K562 (cell line): ENCODE results near the gene DLGAP3. TPM values are rescaled to one million over a fixed set of nuclear protein-coding genes. Genes with fewer than 3 reads are reported as not detected.

Experiments used
- ARNT ChIP-seq, 2 experiments: fragments of 450-650 bp; IDR thresholded peaks; 2 replicates each; pipeline ENCODE4 v1.6.1; 2016; ENCODE audit warnings: mild to moderate bottlenecking in 1 of 2
- CBX2 ChIP-seq: fragments of 200-600 bp; sonication (generic); IDR thresholded peaks from one replicate; pipeline ENCODE4 v1.6.1; 2012; ENCODE audit warnings: mild to moderate bottlenecking, low read length, inconsistent platforms; ENCODE audit not compliant: insufficient read depth, poor library complexity, severe bottlenecking
- CREB5 ChIP-seq: fragments of 250-450 bp; sonication (Bioruptor Pico); IDR thresholded peaks from 2 replicates; pipeline ENCODE4 v1.5.0; 2020; ENCODE audit warnings: mild to moderate bottlenecking
- GABPB1 ChIP-seq: sonication (generic); formaldehyde crosslinking; IDR thresholded peaks from 2 replicates; pipeline ENCODE4 v1.8.0; 2022; ENCODE audit warnings: mild to moderate bottlenecking, missing genetic modification reagents
- GATAD2B ChIP-seq: fragments of 450-650 bp; IDR thresholded peaks from 2 replicates; pipeline ENCODE4 v1.6.1; 2017; ENCODE audit warnings: mild to moderate bottlenecking, borderline replicate concordance
- HMGN3 ChIP-seq: IDR thresholded peaks from 2 replicates; pipeline ENCODE4 v1.6.1; 2011; ENCODE audit warnings: borderline replicate concordance, low read depth, mild to moderate bottlenecking, mixed read lengths, low read length; ENCODE audit not compliant: insufficient read length; ENCODE audit errors: extremely low read depth
- HNRNPUL1 ChIP-seq: fragments of 200-400 bp; formaldehyde crosslinking; IDR thresholded peaks from 2 replicates; pipeline ENCODE4 v1.6.1; 2017; ENCODE audit warnings: low read length
- IRF1 ChIP-seq: sonication (generic); formaldehyde crosslinking; IDR thresholded peaks from 2 replicates; pipeline ENCODE4 v1.8.0; 2022; ENCODE audit warnings: missing genetic modification reagents, mild to moderate bottlenecking, borderline replicate concordance
- JUNB ChIP-seq: fragments of 450-650 bp; formaldehyde crosslinking; conservative IDR thresholded peaks from 2 replicates; pipeline ENCODE4 v1.4.0; 2020; ENCODE audit warnings: mild to moderate bottlenecking
- KLF1 ChIP-seq: fragments of 450-650 bp; IDR thresholded peaks from 2 replicates; pipeline ENCODE4 v1.6.1; 2016; ENCODE audit warnings: missing genetic modification characterization, missing compliant biosample characterization
- MCM2 ChIP-seq: fragments of 450-650 bp; IDR thresholded peaks from 2 replicates; pipeline ENCODE4 v1.6.1; 2017; ENCODE audit warnings: low read depth, mild to moderate bottlenecking
- RBM34 ChIP-seq: fragments of 200-400 bp; formaldehyde crosslinking; IDR thresholded peaks from 2 replicates; pipeline ENCODE4 v1.6.1; 2018; ENCODE audit warnings: low read length, borderline replicate concordance; ENCODE audit not compliant: insufficient read depth
- SAFB2 ChIP-seq: fragments of 200-400 bp; formaldehyde crosslinking; IDR thresholded peaks from 2 replicates; pipeline ENCODE4 v1.6.1; 2018; ENCODE audit warnings: borderline replicate concordance, low read length, low read depth, moderate library complexity; ENCODE audit not compliant: severe bottlenecking
- SIX5 ChIP-seq, 2 experiments: IDR thresholded peaks; 2 replicates each; pipeline ENCODE4 v1.6.1; 2011; ENCODE audit warnings: low read length in 2 of 2, borderline replicate concordance in 1 of 2, low read depth in 1 of 2, mild to moderate bottlenecking in 1 of 2, moderate library complexity in 1 of 2; ENCODE audit not compliant: insufficient read depth in 1 of 2
- XRCC5 ChIP-seq: fragments of 200-400 bp; formaldehyde crosslinking; IDR thresholded peaks from 2 replicates; pipeline ENCODE4 v1.6.1; 2017; ENCODE audit warnings: low read depth, mild to moderate bottlenecking, low read length
- ZNF239 ChIP-seq: fragments of 250-450 bp; sonication (Bioruptor Pico); IDR thresholded peaks from 2 replicates; pipeline ENCODE4 v1.4.0; 2020; ENCODE audit warnings: mild to moderate bottlenecking
- ZNF3 ChIP-seq: fragments of 250-450 bp; sonication (Bioruptor Pico); IDR thresholded peaks from 2 replicates; pipeline ENCODE4 v1.5.0; 2021; ENCODE audit warnings: mild to moderate bottlenecking, moderate library complexity
- ZNF408 ChIP-seq: fragments of 250-450 bp; sonication (Bioruptor Pico); IDR thresholded peaks from 2 replicates; pipeline ENCODE4 v1.4.0; 2020; ENCODE audit warnings: low read depth, mild to moderate bottlenecking, moderate library complexity
- polyA plus RNA-seq, 8 experiments: library from polyadenylated mRNA; depleted of rRNA in 4 of 8; stranded (reverse) in 5 of 8; unstranded in 3 of 8; fragments of >200 nt; fragmentation: Nextera tagmentation in 2 of 8; fragmentation: Illumina TruSeq in 1 of 8; extraction: Ambion mirVana in 2 of 8; extraction: Trizol in 1 of 8; gene quantifications; 2 replicates each; pipeline versions ENCODE4 v1.2.1 to v1.2.3, GENCODE V29; 2011 to 2014; ENCODE audit warnings: inconsistent platforms in 1 of 8, missing spikeins in 1 of 8
- total RNA-seq, 7 experiments: library from RNA; depleted of rRNA in 6 of 7; stranded (reverse); fragments of >200 nt in 6 of 7; fragmentation: Illumina TruSeq in 2 of 7; extraction: Trizol in 2 of 7; gene quantifications; 2 replicates each; pipeline versions ENCODE4 v1.2.1 to v1.2.3, GENCODE V29; 2011 to 2021; ENCODE audit warnings: low replicate concordance in 1 of 7
- TF ChIP-seq, protein P1 (sequence below), 2 experiments: fragments of 150-350 bp in 1 of 2; IDR thresholded peaks; 2 replicates each; pipeline ENCODE4 v1.6.1; 2012 to 2016; ENCODE audit warnings: low read depth in 2 of 2, low read length in 2 of 2, mild to moderate bottlenecking in 1 of 2, moderate library complexity in 1 of 2

Gene DLGAP3
- total and polyA plus RNA-seq, 9 of the 15 experiments (the other 6 are each of a cell fraction or from before 2014, with no cell fraction given), result 0.01 to 0.16 (median 0.07) TPM; not detected in 6

- TF ChIP-seq, protein P1, sequence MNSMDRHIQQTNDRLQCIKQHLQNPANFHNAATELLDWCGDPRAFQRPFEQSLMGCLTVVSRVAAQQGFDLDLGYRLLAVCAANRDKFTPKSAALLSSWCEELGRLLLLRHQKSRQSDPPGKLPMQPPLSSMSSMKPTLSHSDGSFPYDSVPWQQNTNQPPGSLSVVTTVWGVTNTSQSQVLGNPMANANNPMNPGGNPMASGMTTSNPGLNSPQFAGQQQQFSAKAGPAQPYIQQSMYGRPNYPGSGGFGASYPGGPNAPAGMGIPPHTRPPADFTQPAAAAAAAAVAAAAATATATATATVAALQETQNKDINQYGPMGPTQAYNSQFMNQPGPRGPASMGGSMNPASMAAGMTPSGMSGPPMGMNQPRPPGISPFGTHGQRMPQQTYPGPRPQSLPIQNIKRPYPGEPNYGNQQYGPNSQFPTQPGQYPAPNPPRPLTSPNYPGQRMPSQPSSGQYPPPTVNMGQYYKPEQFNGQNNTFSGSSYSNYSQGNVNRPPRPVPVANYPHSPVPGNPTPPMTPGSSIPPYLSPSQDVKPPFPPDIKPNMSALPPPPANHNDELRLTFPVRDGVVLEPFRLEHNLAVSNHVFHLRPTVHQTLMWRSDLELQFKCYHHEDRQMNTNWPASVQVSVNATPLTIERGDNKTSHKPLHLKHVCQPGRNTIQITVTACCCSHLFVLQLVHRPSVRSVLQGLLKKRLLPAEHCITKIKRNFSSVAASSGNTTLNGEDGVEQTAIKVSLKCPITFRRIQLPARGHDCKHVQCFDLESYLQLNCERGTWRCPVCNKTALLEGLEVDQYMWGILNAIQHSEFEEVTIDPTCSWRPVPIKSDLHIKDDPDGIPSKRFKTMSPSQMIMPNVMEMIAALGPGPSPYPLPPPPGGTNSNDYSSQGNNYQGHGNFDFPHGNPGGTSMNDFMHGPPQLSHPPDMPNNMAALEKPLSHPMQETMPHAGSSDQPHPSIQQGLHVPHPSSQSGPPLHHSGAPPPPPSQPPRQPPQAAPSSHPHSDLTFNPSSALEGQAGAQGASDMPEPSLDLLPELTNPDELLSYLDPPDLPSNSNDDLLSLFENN (IDR thresholded peaks at IDR 0.05; ENCODE audit: low read depth in 2 of 2, low read length in 2 of 2), result 0 out of 4 replicates have a peak, but pooled peaks of 1 of the 2 experiments have one; percentile 25
- TF ChIP-seq ZNF408 (CRISPR knock-in tag) (no peak), JUNB (CRISPR knock-in tag) (no peak), ZNF3 (CRISPR knock-in tag) (no peak), SIX5 (IDR thresholded peaks at IDR 0.05; ENCODE audit: borderline replicate concordance in 1 of 2, insufficient read depth in 1 of 2, low read depth in 1 of 2, low read length in 2 of 2) (peak in 1 of 2 experiments; percentile 34; a peak in 1 of 4 replicates), CBX2 (no peak), SAFB2 (no peak), HNRNPUL1 (no peak), GATAD2B (peak; percentile 86; the same call in 1 of the 2 replicates), KLF1 (no peak), MCM2 (no peak), CREB5 (CRISPR knock-in tag) (no peak), GABPB1 (CRISPR knock-in tag) (peak; percentile 96), HMGN3 (peak; percentile 94), RBM34 (no peak), ARNT (IDR thresholded peaks at IDR 0.05) (peak; percentile 86), ZNF239 (CRISPR knock-in tag) (no peak), IRF1 (CRISPR knock-in tag) (peak; percentile 93; the same call in 1 of the 2 replicates), XRCC5 (peak; percentile 96)
Observed at GRCh38 chr1:34859446-34860200, 69.8 kb downstream of the DLGAP3 start, which contains the start of gene SMIM12 (continued).
